HFFc6 (cell line): ENCODE measurements around the gene KCNAB1. TPM values are rescaled to one million over a fixed set of nuclear protein-coding genes. Genes with fewer than 3 reads are reported as not detected.

Experiments
- DNase-seq: peaks from one replicate; pipeline ENCODE4 v3.0.0-alpha.2; 2018
- H3K27ac Mint-ChIP-seq: 2 replicates; pipeline ENCODE4 v1.8.0; 2020; ENCODE audit warnings: mild to moderate bottlenecking, mixed read lengths
- H3K27me3 Mint-ChIP-seq: 2 replicates; pipeline ENCODE4 v1.8.0; 2021; ENCODE audit warnings: mild to moderate bottlenecking, moderate library complexity, mixed read lengths; ENCODE audit not compliant: insufficient read depth
- H3K36me3 Mint-ChIP-seq: 2 replicates; pipeline ENCODE4 v1.8.0; 2021; ENCODE audit warnings: low read depth, mixed read lengths
- H3K4me1 Mint-ChIP-seq: 2 replicates; pipeline ENCODE4 v1.8.0; 2020; ENCODE audit warnings: low read depth, mixed read lengths
- H3K4me3 Mint-ChIP-seq: 2 replicates; pipeline ENCODE4 v1.8.0; 2020; ENCODE audit warnings: mild to moderate bottlenecking, moderate library complexity, mixed read lengths
- H3K9me3 Mint-ChIP-seq: 2 replicates; pipeline ENCODE4 v1.8.0; 2020; ENCODE audit warnings: mild to moderate bottlenecking, mixed read lengths
- CTCF ChIP-seq: fragments of 200-600 bp; sonication (generic); IDR thresholded peaks from 2 replicates; pipeline ENCODE4 v1.5.0; 2021; ENCODE audit warnings: antibody characterized with exemption, mild to moderate bottlenecking
- total RNA-seq, 6 experiments: library from RNA; stranded (reverse); fragmentation: NEBNext Ultra II Directional; extraction: Animal tissue kit (Norgen Biotek cat#: 25700); gene quantifications; 2 replicates in 1 of 6; 3 replicates in 5 of 6; pipeline ENCODE4 v1.2.3, GENCODE V29; 2021

KCNAB1 gene
- total RNA-seq, 6 experiments from 2014 or later = not detected

DNA sequence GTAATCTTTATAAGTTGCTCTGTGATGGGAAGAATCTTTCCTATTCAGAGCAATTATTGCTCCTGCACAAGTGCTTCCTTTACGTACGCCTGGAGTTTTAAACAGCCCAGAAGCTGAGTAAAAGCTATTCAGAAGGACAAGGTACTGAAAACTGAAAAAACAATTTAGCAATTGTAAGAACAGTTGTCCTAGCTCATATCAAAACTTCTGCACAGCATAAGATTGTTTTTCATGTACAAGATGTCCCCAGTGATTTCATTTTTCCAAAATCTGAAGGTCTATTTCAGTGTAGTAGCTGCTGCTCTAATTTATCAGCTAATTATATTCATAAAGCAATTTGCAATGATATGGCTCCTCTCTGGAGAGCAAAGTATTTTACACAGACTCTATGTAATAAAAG, 23.7 kb downstream of the KCNAB1 start:
- peaks cover 4% of the 10 kb centered on the region for H3K4me1 Mint-ChIP-seq
- TF ChIP-seq CTCF = no peak
- DNase-seq = no peak
- H3K27me3 Mint-ChIP-seq = peaks cover 8% of the 10 kb centered on the region
- no peaks in the 10 kb centered on the region for H3K9me3 Mint-ChIP-seq
- H3K27ac Mint-ChIP-seq = no peak overlapping the region
- no peaks in the 10 kb centered on the region for H3K36me3 Mint-ChIP-seq
- no peak overlapping the region for H3K4me3 Mint-ChIP-seq

DNA sequence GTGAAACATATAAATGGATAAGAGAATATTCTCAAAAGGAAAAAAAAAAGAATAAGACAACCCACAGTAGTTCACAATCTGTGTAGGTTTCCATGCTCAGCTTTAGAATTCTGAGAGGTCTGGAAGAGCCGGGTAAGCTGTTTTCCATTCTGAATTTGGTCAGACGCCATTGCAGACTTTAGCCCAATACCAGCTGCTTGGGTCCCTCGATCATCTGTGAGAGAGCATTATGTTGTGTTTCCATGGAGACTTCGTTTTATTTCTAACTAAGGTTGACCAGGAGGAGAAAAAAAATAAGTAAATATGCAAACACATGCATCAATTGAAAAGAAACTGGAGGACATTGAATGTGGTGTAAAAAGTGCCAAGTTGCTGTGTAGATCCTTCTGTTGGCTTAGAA, 25.5 kb downstream of the KCNAB1 start:
- H3K27me3 Mint-ChIP-seq = peaks cover 8% of the 10 kb centered on the region
- H3K4me1 Mint-ChIP-seq = peaks cover 6% of the 10 kb centered on the region
- H3K27ac Mint-ChIP-seq = no peak overlapping the region
- no peak for DNase-seq
- H3K4me3 Mint-ChIP-seq = no peak overlapping the region
- no peak for TF ChIP-seq CTCF
- H3K36me3 Mint-ChIP-seq = no peaks in the 10 kb centered on the region
- no peaks in the 10 kb centered on the region for H3K9me3 Mint-ChIP-seq

GRCh38 chr3:156148345-156148945, 28.1 kb downstream of the KCNAB1 start:
- H3K27me3 Mint-ChIP-seq = peaks cover 8% of the 10 kb centered on the region
- H3K9me3 Mint-ChIP-seq = no peaks in the 10 kb centered on the region
- no peak overlapping the region for H3K4me3 Mint-ChIP-seq
- TF ChIP-seq CTCF = no peak
- no peak for DNase-seq
- no peaks in the 10 kb centered on the region for H3K36me3 Mint-ChIP-seq
- H3K27ac Mint-ChIP-seq = no peak overlapping the region
- peaks cover 6% of the 10 kb centered on the region for H3K4me1 Mint-ChIP-seq

DNA sequence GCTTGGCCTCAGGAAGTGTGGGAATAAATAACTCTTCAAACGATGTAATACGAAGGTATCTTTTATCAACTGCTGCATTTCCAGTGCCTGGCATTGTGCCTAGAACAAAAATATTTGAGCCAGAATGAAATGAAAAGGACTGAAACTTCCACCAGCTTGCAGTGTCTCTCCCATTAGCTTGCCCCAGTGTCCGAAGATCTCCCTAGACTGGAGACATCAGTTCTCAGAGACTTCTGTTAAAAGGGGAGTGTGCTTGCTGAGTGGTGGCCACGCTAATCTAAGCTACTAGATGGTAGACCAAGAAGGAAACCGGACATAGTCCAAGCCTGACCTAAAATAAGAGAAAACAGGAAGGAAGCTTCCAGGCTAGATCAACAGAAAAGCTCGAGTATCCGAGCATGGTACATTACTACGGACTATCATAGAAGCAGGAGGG, 28.6 kb downstream of the KCNAB1 start:
- Mint-ChIP-seq H3K4me1 (peaks cover 6% of the 10 kb centered on the region), H3K9me3 (no peaks in the 10 kb centered on the region), H3K36me3 (no peaks in the 10 kb centered on the region), H3K27me3 (peaks cover 8% of the 10 kb centered on the region), H3K4me3 (no peak overlapping the region), H3K27ac (no peak overlapping the region)
- DNase-seq = no peak
- no peak for TF ChIP-seq CTCF

DNA sequence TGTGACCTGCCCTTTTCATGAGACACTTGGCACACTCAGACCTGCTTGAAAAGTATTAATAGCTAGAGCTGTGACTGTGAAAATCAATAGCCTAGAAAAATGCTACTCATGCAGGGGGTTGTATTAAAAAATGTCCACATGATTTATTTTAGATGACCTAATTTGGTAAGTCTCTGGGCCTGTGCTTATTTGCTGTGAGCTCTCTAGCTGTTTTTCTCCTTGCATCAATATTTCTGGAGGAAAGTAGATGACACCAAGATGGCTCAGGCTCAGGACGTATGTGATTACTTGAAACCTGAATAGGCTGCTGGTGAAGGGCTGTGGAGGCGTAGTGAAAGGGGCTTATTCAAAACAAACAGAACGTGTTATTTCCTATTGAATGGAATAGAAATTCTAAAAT, 29.5 kb downstream of the KCNAB1 start:
- Mint-ChIP-seq H3K4me1 (peaks cover 6% of the 10 kb centered on the region), H3K9me3 (no peaks in the 10 kb centered on the region), H3K27ac (no peak overlapping the region), H3K36me3 (no peaks in the 10 kb centered on the region), H3K27me3 (peaks cover 3% of the 10 kb centered on the region), H3K4me3 (no peak overlapping the region)
- TF ChIP-seq CTCF = no peak
- DNase-seq = no peak
